Measurements from ENCODE around the gene LMAN1L. TPM values are rescaled to one million over a fixed set of nuclear protein-coding genes. Genes with fewer than 3 reads are reported as not detected.

The LMAN1L gene
- total and polyA plus RNA-seq, 2 of the 4 experiments (the other 2 are of a cell fraction) = not detected

GRCh38 chr15:74865316-74865715 is 52.7 kb downstream of the LMAN1L start:
- ChIA-PET CTCF (no interaction called here), POLR2A (ENCODE audit: unreplicated experiment) (no interaction called here)
- in situ Hi-C loops (cut with MboI; ENCODE audit: low sequenced_read_pairs) = no loop called here
- ATAC-seq (ENCODE audit: low read depth) (no peak), DNase-seq (no peak)
- no peak overlapping the region for H2AFZ ChIP-seq (replicated peaks; ENCODE audit: low read length, poor library complexity)
- no peak overlapping the region for H3K4me3 ChIP-seq (ENCODE audit: insufficient read depth, low read depth, low read length)
- H4K5ac ChIP-seq (ENCODE audit: low read depth, low read length) = no peak overlapping the region
- H3K18ac ChIP-seq (ENCODE audit: low read depth, low read length) = no peak overlapping the region
- 100% methylated on average over 1 of the region's 2 CpGs; no CpG with 5 or more reads in 1 of the 2 experiments for WGBS, 2 experiments (ENCODE audit: extremely low coverage in 2 of 2, insufficient read length in 1 of 2)
- dilution Hi-C loops (cut with HindIII; ENCODE audit: low sequenced_read_pairs, unreplicated experiment) = no loop called here
- H3K14ac ChIP-seq (replicated peaks; ENCODE audit: low read depth, low read length) = no peak overlapping the region
- no peak for TF ChIP-seq USF2 (IDR thresholded peaks at IDR 0.05; ENCODE audit: low read depth, low read length)
- no peak for TF ChIP-seq MXI1 (IDR thresholded peaks at IDR 0.05; ENCODE audit: borderline replicate concordance, low read depth, low read length)
- no peak for TF ChIP-seq CEBPB (IDR thresholded peaks at IDR 0.05; ENCODE audit: low read depth, low read length)
- no peak for TF ChIP-seq NFE2L2 (IDR thresholded peaks at IDR 0.05; ENCODE audit: low read depth, low read length)
- no peak for TF ChIP-seq RCOR1 (IDR thresholded peaks at IDR 0.05; ENCODE audit: insufficient replicate concordance, low read length)
- no peak for TF ChIP-seq RAD21 (IDR thresholded peaks at IDR 0.05; ENCODE audit: low read length)
- no peak for TF ChIP-seq RFX5 (IDR thresholded peaks at IDR 0.05; ENCODE audit: low read depth, low read length)
- TF ChIP-seq FOS (IDR thresholded peaks at IDR 0.05; ENCODE audit: low read depth, low read length) = no peak
- TF ChIP-seq BHLHE40 (IDR thresholded peaks at IDR 0.05; ENCODE audit: low read depth, low read length) = no peak
- TF ChIP-seq MAZ (IDR thresholded peaks at IDR 0.05; ENCODE audit: borderline replicate concordance, low read depth, low read length) = no peak
- TF ChIP-seq CHD1 (IDR thresholded peaks at IDR 0.05; ENCODE audit: low read depth, low read length) = no peak
- TF ChIP-seq POLR2A (IDR thresholded peaks at IDR 0.05; ENCODE audit: low read depth, low read length) = no peak
- no peak for TF ChIP-seq MAFK (IDR thresholded peaks at IDR 0.05; ENCODE audit: low read depth, low read length)
- TF ChIP-seq CTCF (conservative IDR thresholded peaks at IDR 0.05; ENCODE audit: low read depth, low read length) = no peak
- TF ChIP-seq SMC3 (IDR thresholded peaks at IDR 0.05; ENCODE audit: low read depth, low read length) = no peak
- no peak for TF ChIP-seq ELK1 (IDR thresholded peaks at IDR 0.05; ENCODE audit: borderline replicate concordance, low read depth, low read length)
- H3K27me3 ChIP-seq (ENCODE audit: control insufficient read depth, insufficient read depth, low read length) = no peaks in the 10 kb centered on the region
- no peak overlapping the region for H3K27ac ChIP-seq (ENCODE audit: insufficient read depth, low read length)
- H2AK9ac ChIP-seq (replicated peaks; ENCODE audit: low read depth, low read length, poor library complexity) = no peak overlapping the region
- H2BK120ac ChIP-seq (ENCODE audit: low read depth, low read length) = no peak overlapping the region
- no TSS peak for BruUV-seq (replicated peaks)
- H2AK5ac ChIP-seq (ENCODE audit: low read depth, low read length) = no peak overlapping the region
- H3K4me1 ChIP-seq (ENCODE audit: control insufficient read depth, insufficient read depth, low read length) = peaks cover 13% of the 10 kb centered on the region
- no peak overlapping the region for H3K23ac ChIP-seq (ENCODE audit: low read depth, low read length)
- H3K4me2 ChIP-seq (ENCODE audit: low read depth, low read length) = no peak overlapping the region
- peaks cover 2% of the 10 kb centered on the region for H3K36me3 ChIP-seq (ENCODE audit: control insufficient read depth, insufficient read depth, low read length)
- intact Hi-C loops (cut with micrococcal nuclease) = no loop called here
- H4K8ac ChIP-seq (ENCODE audit: low read depth in 2 of 2, low read length in 2 of 2) = no peak overlapping the region
- H2BK15ac ChIP-seq (ENCODE audit: low read depth, low read length) = no peak overlapping the region
- peaks cover 14 to 78% of the 10 kb centered on the region in 2 experiments for H3K79me1 ChIP-seq (ENCODE audit: low read depth in 1 of 2, low read length in 2 of 2)
- H3K56ac ChIP-seq (ENCODE audit: extremely low read depth, insufficient read depth, low read length) = no peak overlapping the region
- H4K20me1 ChIP-seq (ENCODE audit: insufficient read depth, low read length) = peaks cover 72% of the 10 kb centered on the region
- H3K4ac ChIP-seq (ENCODE audit: low read depth, low read length) = no peak overlapping the region
- no peak overlapping the region for H2BK5ac ChIP-seq (ENCODE audit: low read depth, low read length, poor library complexity, severe bottlenecking)
- no peaks in the 10 kb centered on the region for H3K9me3 ChIP-seq (ENCODE audit: control insufficient read depth, insufficient read depth, low read length)
- no peak overlapping the region for H3K9ac ChIP-seq (ENCODE audit: low read depth, low read length)
- peaks cover 39% of the 10 kb centered on the region for H3K9me1 ChIP-seq (ENCODE audit: insufficient read depth, low read length)
- H4K91ac ChIP-seq (ENCODE audit: insufficient read depth, low read depth, low read length) = no peak overlapping the region
- no peak overlapping the region for H2BK20ac ChIP-seq (ENCODE audit: low read depth, low read length)

All from IMR-90 (cell line).